K562 (cell line): ENCODE data around the gene CCDC178.

Source experiments
- ELK1 ChIP-seq: sonication (generic); formaldehyde crosslinking; IDR thresholded peaks from 2 replicates; pipeline ENCODE4 v1.8.1; 2022; ENCODE audit warnings: missing genetic modification reagents
- PHF20 ChIP-seq: fragments of 450-650 bp; IDR thresholded peaks from 2 replicates; pipeline ENCODE4 v1.6.1; 2018; ENCODE audit not compliant: partially characterized antibody
- REST ChIP-seq, 2 experiments: fragments of 450-650 bp; formaldehyde crosslinking in 1 of 2; IDR thresholded peaks; 2 replicates each; pipeline versions ENCODE4 v1.4.0 to v1.6.1; 2014 to 2020; ENCODE audit warnings: mild to moderate bottlenecking in 2 of 2, borderline replicate concordance in 1 of 2, low read depth in 1 of 2

- no peak for TF ChIP-seq REST (IDR thresholded peaks at IDR 0.05; ENCODE audit: borderline replicate concordance)
- TF ChIP-seq REST (CRISPR knock-in tag; IDR thresholded peaks at IDR 0.05; ENCODE audit: low read depth) = no peak
- TF ChIP-seq ELK1 (CRISPR knock-in tag) = no peak
- TF ChIP-seq PHF20 = no peak
Measured at GRCh38 chr18:32918692-32919250, 521.8 kb downstream of the CCDC178 start.
